SK-N-SH treated with all-trans-retinoic acid at 6 μM for 48 hours (cell line): ENCODE results near the gene CYP2A13.
"Not testable (repeated sequence)": the region's sequence is repeated elsewhere in the genome, so short reads cannot be mapped to it uniquely, and the experiment has no call there.

Source experiments
- ATAC-seq: fragments of 200-7000 bp; cut with Tn5 transposase; 3 replicates; pipeline ENCODE4 v1.9.1; 2020; ENCODE audit warnings: mild to moderate bottlenecking, moderate library complexity
- ARNTL ChIP-seq: fragments of 450-650 bp; formaldehyde crosslinking; IDR thresholded peaks from 2 replicates; pipeline ENCODE4 v1.5.0; 2020; ENCODE audit warnings: low read depth, mild to moderate bottlenecking, moderate library complexity, borderline replicate concordance
- BACH2 ChIP-seq: fragments of 250-450 bp; sonication (Bioruptor Pico); IDR thresholded peaks from 2 replicates; pipeline ENCODE4 v1.9.0; 2021; ENCODE audit warnings: mild to moderate bottlenecking, borderline replicate concordance
- CREB5 ChIP-seq: fragments of 250-450 bp; sonication (Bioruptor Pico); IDR thresholded peaks from 2 replicates; pipeline ENCODE4 v1.5.1; 2020; ENCODE audit warnings: low read depth, mild to moderate bottlenecking, moderate library complexity
- CSDC2 ChIP-seq: fragments of 250-450 bp; sonication (Bioruptor Pico); IDR thresholded peaks from 2 replicates; pipeline ENCODE4 v1.5.0; 2020; ENCODE audit warnings: mild to moderate bottlenecking, moderate library complexity
- CSRNP3 ChIP-seq: fragments of 250-450 bp; sonication (Bioruptor Pico); IDR thresholded peaks from 2 replicates; pipeline ENCODE4 v1.5.1; 2021; ENCODE audit warnings: mild to moderate bottlenecking, moderate library complexity
- ESRRG ChIP-seq: fragments of 250-450 bp; sonication (Bioruptor Pico); IDR thresholded peaks from 2 replicates; pipeline ENCODE4 v1.6.1; 2021; ENCODE audit warnings: mild to moderate bottlenecking
- GLIS3 ChIP-seq: fragments of 250-450 bp; sonication (Bioruptor Pico); IDR thresholded peaks from 2 replicates; pipeline ENCODE4 v1.5.0; 2020; ENCODE audit warnings: mild to moderate bottlenecking, moderate library complexity
- ISL1 ChIP-seq: fragments of 250-450 bp; sonication (Bioruptor Pico); IDR thresholded peaks from 2 replicates; pipeline ENCODE4 v2.1.2; 2022; ENCODE audit warnings: mild to moderate bottlenecking, moderate library complexity
- OSR1 ChIP-seq: fragments of 250-450 bp; sonication (Bioruptor Pico); IDR thresholded peaks from 2 replicates; pipeline ENCODE4 v1.8.0; 2022; ENCODE audit warnings: moderate library complexity, mild to moderate bottlenecking, inconsistent platforms
- PATZ1 ChIP-seq: fragments of 250-450 bp; sonication (Bioruptor Pico); IDR thresholded peaks from 2 replicates; pipeline ENCODE4 v1.8.0; 2020; ENCODE audit warnings: mild to moderate bottlenecking, moderate library complexity, borderline replicate concordance
- PPARA ChIP-seq: fragments of 250-450 bp; sonication (Bioruptor Pico); IDR thresholded peaks from 2 replicates; pipeline ENCODE4 v1.5.0; 2020; ENCODE audit warnings: mild to moderate bottlenecking, borderline replicate concordance
- RARB ChIP-seq: fragments of 250-450 bp; sonication (Bioruptor Pico); IDR thresholded peaks from 2 replicates; pipeline ENCODE4 v1.8.0; 2021; ENCODE audit warnings: mild to moderate bottlenecking, moderate library complexity
- SNAI2 ChIP-seq: fragments of 250-450 bp; sonication (Bioruptor Pico); IDR thresholded peaks from 2 replicates; pipeline ENCODE4 v1.5.0; 2020; ENCODE audit warnings: mild to moderate bottlenecking, moderate library complexity
- TCF4 ChIP-seq: fragments of 250-450 bp; sonication (Bioruptor Pico); IDR thresholded peaks from 2 replicates; pipeline ENCODE4 v1.8.0; 2021; ENCODE audit warnings: mild to moderate bottlenecking, moderate library complexity, borderline replicate concordance
- TOX ChIP-seq: fragments of 250-450 bp; sonication (Bioruptor Pico); IDR thresholded peaks from 2 replicates; pipeline ENCODE4 v1.8.0; 2021; ENCODE audit warnings: mild to moderate bottlenecking, moderate library complexity, borderline replicate concordance
- TSHZ2 ChIP-seq: fragments of 250-450 bp; sonication (Bioruptor Pico); IDR thresholded peaks from 2 replicates; pipeline ENCODE4 v1.5.0; 2020; ENCODE audit warnings: mild to moderate bottlenecking, moderate library complexity
- ZC3H10 ChIP-seq: fragments of 250-450 bp; sonication (Bioruptor Pico); IDR thresholded peaks from 2 replicates; pipeline ENCODE4 v1.5.1; 2021; ENCODE audit warnings: mild to moderate bottlenecking, moderate library complexity
- ZFP3 ChIP-seq: fragments of 250-450 bp; sonication (Bioruptor Pico); IDR thresholded peaks from 2 replicates; pipeline ENCODE4 v1.5.0; 2020; ENCODE audit warnings: mild to moderate bottlenecking, moderate library complexity
- ZFP30 ChIP-seq: fragments of 450-650 bp; formaldehyde crosslinking; IDR thresholded peaks from 2 replicates; pipeline ENCODE4 v1.5.0; 2022; ENCODE audit warnings: mild to moderate bottlenecking, moderate library complexity
- ZNF565 ChIP-seq: fragments of 450-650 bp; formaldehyde crosslinking; conservative IDR thresholded peaks from 2 replicates; pipeline ENCODE4 v1.5.0; 2020; ENCODE audit warnings: low read depth, mild to moderate bottlenecking, moderate library complexity
- ZNF70 ChIP-seq: fragments of 450-650 bp; formaldehyde crosslinking; IDR thresholded peaks from 2 replicates; pipeline ENCODE4 v1.5.0; 2020; ENCODE audit warnings: mild to moderate bottlenecking, moderate library complexity
- ZNF8 ChIP-seq: fragments of 450-650 bp; formaldehyde crosslinking; IDR thresholded peaks from 2 replicates; pipeline ENCODE4 v1.5.0; 2020; ENCODE audit warnings: mild to moderate bottlenecking, moderate library complexity

CYP2A13 gene

GRCh38 chr19:41098762-41099161, 10.5 kb downstream of the CYP2A13 start:
- no peak for ATAC-seq
- TF ChIP-seq ZFP30 (CRISPR knock-in tag) (no peak), ISL1 (CRISPR knock-in tag) (no peak), ZNF8 (CRISPR knock-in tag) (no peak), ZC3H10 (no peak), GLIS3 (CRISPR knock-in tag) (no peak), OSR1 (CRISPR knock-in tag) (no peak), CSDC2 (CRISPR knock-in tag) (no peak), ESRRG (no peak)

GRCh38 chr19:41102210-41102609, 14.0 kb downstream of the CYP2A13 start:
- ATAC-seq = not testable (repeated sequence)

GRCh38 chr19:41106177-41106576, 17.9 kb downstream of the CYP2A13 start:
- no peak for ATAC-seq
- no peak for TF ChIP-seq CREB5
- TF ChIP-seq RARB (CRISPR knock-in tag) = no peak
- TF ChIP-seq SNAI2 (CRISPR knock-in tag) = no peak
- TF ChIP-seq ZNF8 (CRISPR knock-in tag) = no peak
- no peak for TF ChIP-seq CSRNP3
- TF ChIP-seq OSR1 (CRISPR knock-in tag) = no peak
- TF ChIP-seq CSDC2 (CRISPR knock-in tag) = no peak
- TF ChIP-seq GLIS3 (CRISPR knock-in tag) = no peak
- no peak for TF ChIP-seq ZNF565
- no peak for TF ChIP-seq TSHZ2
- TF ChIP-seq TCF4 = no peak

GRCh38 chr19:41111296-41111695, 23.0 kb downstream of the CYP2A13 start:
- no peak for ATAC-seq
- TF ChIP-seq ZFP30 (CRISPR knock-in tag) (no peak), TOX (no peak), ESRRG (no peak), CSDC2 (CRISPR knock-in tag) (no peak), PATZ1 (no peak), TCF4 (no peak), TSHZ2 (no peak), SNAI2 (CRISPR knock-in tag) (no peak), ZC3H10 (no peak), ZFP3 (no peak), CSRNP3 (no peak), ZNF70 (no peak), ARNTL (CRISPR knock-in tag) (no peak), OSR1 (CRISPR knock-in tag) (no peak), BACH2 (CRISPR knock-in tag) (no peak), ZNF565 (no peak), PPARA (CRISPR knock-in tag) (no peak)
